Measurements from ENCODE around the gene LY86. TPM values are rescaled to one million over a fixed set of nuclear protein-coding genes. Genes with fewer than 3 reads are reported as not detected.

The LY86 gene
- total and polyA plus RNA-seq, 9 of the 15 experiments (the other 6 are each of a cell fraction or from before 2014, with no cell fraction given): 0.08 to 0.20 TPM; not detected in 7

- BruUV-seq (replicated peaks): no TSS peak
- H4K20me1 ChIP-seq (replicated peaks; ENCODE audit: control insufficient read depth, insufficient read depth, low read length): no peaks in the 10 kb centered on the region
- no peak overlapping the region for H3K27ac ChIP-seq (ENCODE audit: extremely low read depth, low read depth, low read length)
- no peaks in the 10 kb centered on the region for H3K9me3 ChIP-seq (replicated peaks; ENCODE audit: control insufficient read depth, insufficient read depth, low read depth, low read length)
- DNase-seq (ENCODE audit: extremely low read depth in 1 of 4, low spot score in 3 of 4): no peak
- no peak overlapping the region for H3K9ac ChIP-seq (ENCODE audit: insufficient read depth in 1 of 2, low read depth in 2 of 2, low read length in 2 of 2)
- WGBS (ENCODE audit: insufficient coverage, low coverage, missing lambda C conversion rate): 10% methylated on average over 14 of the region's 14 CpGs
- in situ Hi-C loops (cut with MboI): no loop called here
- H2AFZ ChIP-seq (ENCODE audit: low read depth, low read length): peak overlapping the region; percentile 18; the same call in 1 of the 2 replicates
- H3K4me1 ChIP-seq (replicated peaks in 1 of 2; ENCODE audit: control insufficient read depth in 2 of 2, insufficient read depth in 2 of 2, low read length in 2 of 2): no peaks in the 10 kb centered on the region; a peak in 3 of 5 replicates
- intact Hi-C loops (cut with micrococcal nuclease): no loop called here
- no peak for FAIRE-seq
- CTCF ChIA-PET (ENCODE audit: low intra/inter-chr PET ratio): no interaction called here
- no peak overlapping the region for H3K4me3 ChIP-seq
- TF ChIP-seq NONO (IDR thresholded peaks at IDR 0.05; ENCODE audit: low read depth in 2 of 2, low read length in 1 of 2) (no peak), THRAP3 (IDR thresholded peaks at IDR 0.05; ENCODE audit: borderline replicate concordance) (no peak), SRSF9 (IDR thresholded peaks at IDR 0.05; ENCODE audit: borderline replicate concordance, low read depth, low read length) (no peak), ATF4 (CRISPR knock-in tag; IDR thresholded peaks at IDR 0.05) (no peak), FUS (optimal IDR thresholded peaks at IDR 0.05; ENCODE audit: low read depth, low read length) (no peak), TGIF2 (CRISPR knock-in tag; IDR thresholded peaks at IDR 0.05) (no peak), ZNF589 (CRISPR knock-in tag; IDR thresholded peaks at IDR 0.05; ENCODE audit: low read depth) (no peak), FOSL1 (tag; conservative IDR thresholded peaks at IDR 0.05) (no peak), TFAM (CRISPR knock-in tag; conservative IDR thresholded peaks at IDR 0.05) (no peak), PURB (CRISPR knock-in tag; IDR thresholded peaks at IDR 0.05; ENCODE audit: low read depth) (no peak), AFF4 (CRISPR knock-in tag; IDR thresholded peaks at IDR 0.05) (no peak), POLR2H (tag; IDR thresholded peaks at IDR 0.05; ENCODE audit: low read depth) (no peak)
- POLR2A ChIA-PET: interaction anchor here (0.8 to 1.7 kb wide), 3 partner anchors 9 to 1837 kb away, joined by 3 to 5 read pairs (median 4); no protein-coding TSS in a partner anchor
- H3K27me3 ChIP-seq (ENCODE audit: control insufficient read depth in 2 of 2, insufficient read depth in 2 of 2, low read length in 2 of 2): peaks cover 12 to 30% of the 10 kb centered on the region in 2 experiments; a peak in 4 of 5 replicates
- no peak overlapping the region for H3K4me2 ChIP-seq (ENCODE audit: insufficient read depth, low read length)
- H3K79me2 ChIP-seq (ENCODE audit: control insufficient read depth, insufficient read depth, low read length): no peaks in the 10 kb centered on the region
- H3K9me1 ChIP-seq (ENCODE audit: control insufficient read depth, insufficient read depth, low read length): no peaks in the 10 kb centered on the region
- no peak for ATAC-seq
- H3K36me3 ChIP-seq (ENCODE audit: control insufficient read depth, insufficient read depth, low read length): no peaks in the 10 kb centered on the region
These were observed 8.2 kb downstream of the LY86 start for GRCh38 chr6:6596529-6597328.
